Astrocyte of the cerebellum (primary cell): ENCODE results near the gene LRRC49.

Experiments
- DNase-seq: peaks from one replicate; pipeline ENCODE4 v3.0.0-alpha.2; 2011; ENCODE audit warnings: low read depth
- H3K4me3 ChIP-seq: 2 replicates; pipeline ENCODE4 v1.5.1; 2011; ENCODE audit warnings: mild to moderate bottlenecking, low read depth, low read length, moderate library complexity
- CTCF ChIP-seq: IDR thresholded peaks from 2 replicates; pipeline ENCODE4 v1.5.1; 2012; ENCODE audit warnings: low read length, low read depth, moderate library complexity, mild to moderate bottlenecking; ENCODE audit errors: missing control alignments
- in situ Hi-C: cut with HindIII; loops from 2 replicates; pipeline ENCODE4 v1.10.0; 2017; ENCODE audit warnings: low sequenced_read_pairs

The LRRC49 gene

GRCh38 chr15:71091601-71092000, 199.0 kb downstream of the LRRC49 start:
- TF ChIP-seq CTCF: no peak
- in situ Hi-C loops: no loop called here
- no peak for DNase-seq
- no peak overlapping the region for H3K4me3 ChIP-seq

- no peak for DNase-seq
- no peak for TF ChIP-seq CTCF
- no peak overlapping the region for H3K4me3 ChIP-seq
- in situ Hi-C loops: no loop called here
These were observed 199.5 kb downstream of the LRRC49 start for GRCh38 chr15:71092056-71092600.

GRCh38 chr15:71093054-71094024, 200.7 kb downstream of the LRRC49 start:
- no peak for TF ChIP-seq CTCF
- DNase-seq: no peak
- in situ Hi-C loops: no loop called here
- H3K4me3 ChIP-seq: no peak overlapping the region

- DNase-seq: no peak
- no peak overlapping the region for H3K4me3 ChIP-seq
- in situ Hi-C loops: no loop called here
- no peak for TF ChIP-seq CTCF
These were observed 201.5 kb downstream of the LRRC49 start for GRCh38 chr15:71094137-71094536.

- TF ChIP-seq CTCF: no peak
- H3K4me3 ChIP-seq: no peak overlapping the region
- no peak for DNase-seq
- in situ Hi-C loops: no loop called here
These were observed 204.1 kb downstream of the LRRC49 start for GRCh38 chr15:71096676-71097075.

GRCh38 chr15:71097890-71098289, 205.3 kb downstream of the LRRC49 start:
- TF ChIP-seq CTCF: no peak
- no peak for DNase-seq
- no peak overlapping the region for H3K4me3 ChIP-seq
- in situ Hi-C loops: no loop called here
